ENCODE results near the gene OSBPL6. TPM values are rescaled to one million over a fixed set of nuclear protein-coding genes. Genes with fewer than 3 reads are reported as not detected.
"Not testable (repeated sequence)": the region's sequence is repeated elsewhere in the genome, so short reads cannot be mapped to it uniquely, and the experiment has no call there.

OSBPL6 gene
- total RNA-seq = 1 to 10 TPM in 1 of 2 donors, under 1 TPM in 1; 0.52 to 2.0 TPM

DNA sequence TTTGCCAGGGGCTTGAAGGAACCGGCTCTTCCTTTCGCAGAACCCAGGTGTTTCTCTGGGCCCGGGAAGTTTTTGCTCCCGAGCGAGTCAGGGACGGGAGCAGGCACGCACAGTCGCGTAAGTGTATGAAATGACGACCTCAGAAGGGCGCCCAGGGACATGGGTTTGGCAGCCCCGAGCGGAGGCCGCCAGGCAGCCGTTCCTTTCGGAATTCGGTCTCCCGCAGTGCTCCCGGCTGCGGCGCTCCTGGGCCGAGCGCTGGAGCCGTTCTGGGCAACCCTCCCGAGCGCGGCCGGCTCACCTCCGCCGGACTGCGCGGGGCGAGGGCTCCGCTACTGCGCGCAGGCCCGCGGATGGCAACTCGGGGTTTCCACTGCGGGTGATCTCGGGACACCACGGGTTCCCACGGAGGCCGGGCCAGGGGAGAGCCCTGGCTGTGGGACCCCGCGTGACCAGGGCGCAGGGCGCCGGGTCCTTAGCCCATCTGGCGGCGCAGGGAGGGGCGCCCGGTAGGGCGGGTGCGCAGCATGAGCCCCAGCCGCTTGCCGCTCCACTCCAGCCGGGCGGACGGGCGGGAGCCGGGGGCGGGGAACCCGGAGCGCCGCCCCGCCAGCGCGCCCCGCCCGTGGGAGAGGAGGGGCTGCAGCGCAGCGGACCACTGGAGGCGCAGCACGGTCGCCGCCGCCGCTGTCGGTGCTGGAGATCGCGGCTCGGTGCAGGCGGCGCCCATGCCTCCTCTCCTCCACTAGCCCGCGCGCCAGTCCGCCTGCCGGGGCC is at the start of gene OSBPL6:
OSBPL6 (plus strand) TSS at position 690 of the 777 bp plus-strand sequence. CDS start 111,673 bp downstream, outside the sequence.
- Mint-ChIP-seq H3K36me3 (peaks cover 0 to 4% of the 10 kb centered on the region in 2 donors), H3K9me3 (no peaks in the 10 kb centered on the region), H3K27ac (no peak within 1 kb of the TSS)
- peak; percentile 87 to 92 for ATAC-seq
- peak in 1 of 2 donors; percentile 74 for DNase-seq (ENCODE audit: low spot score in 2 of 2)

DNA sequence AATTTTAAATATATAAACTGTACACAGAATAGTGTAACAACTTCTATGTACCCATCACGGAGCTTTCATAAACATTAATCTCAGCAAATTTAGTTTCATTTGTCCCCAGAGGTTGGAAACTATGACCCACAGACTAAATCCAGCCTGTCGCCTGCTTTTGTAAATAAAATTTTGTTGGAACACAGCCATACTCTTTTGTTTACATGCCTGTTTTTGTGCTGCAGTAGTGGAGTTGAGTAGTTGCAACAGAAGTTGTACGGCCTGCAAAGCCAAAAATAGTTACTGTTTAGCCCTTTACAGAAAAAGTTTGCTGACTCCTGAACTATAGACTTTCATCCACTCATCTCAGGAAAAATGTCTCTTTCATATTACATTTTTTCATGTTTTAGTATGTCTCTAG is 42.3 kb upstream of the OSBPL6 start:
- no peak for ATAC-seq

DNA sequence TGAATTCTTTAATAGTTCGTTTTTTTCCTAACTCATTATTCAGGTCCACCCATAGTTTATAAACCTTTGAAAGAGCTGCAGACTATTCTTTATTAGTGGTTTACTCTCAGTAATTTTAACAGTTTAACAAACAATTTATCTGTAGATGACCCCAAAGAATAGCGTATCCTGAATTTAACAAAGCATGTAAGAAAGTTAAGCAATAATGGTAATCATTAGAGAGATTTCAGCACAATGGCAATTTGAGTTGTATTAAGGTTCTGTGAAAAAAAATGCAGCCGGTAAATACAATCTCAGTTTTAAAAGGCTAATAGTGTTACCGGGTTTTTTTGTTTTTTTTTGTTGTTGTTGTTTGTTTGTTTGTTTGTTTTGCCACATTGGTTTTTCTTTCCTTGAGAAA is 41.8 kb upstream of the OSBPL6 start:
- no peak for ATAC-seq
- peaks cover 0 to 9% of the 10 kb centered on the region in 2 donors for H3K36me3 Mint-ChIP-seq
- H3K27ac Mint-ChIP-seq = no peak overlapping the region
- DNase-seq (ENCODE audit: low spot score in 2 of 2) = no peak
- H3K9me3 Mint-ChIP-seq = peaks cover 0 to 10% of the 10 kb centered on the region in 2 donors

More for the DNA sequence above, 42.3 kb upstream of the OSBPL6 start:
- peaks cover 0 to 9% of the 10 kb centered on the region in 2 donors for H3K36me3 Mint-ChIP-seq
- H3K27ac Mint-ChIP-seq = no peak overlapping the region
- H3K9me3 Mint-ChIP-seq = peaks cover 0 to 10% of the 10 kb centered on the region in 2 donors
- DNase-seq (ENCODE audit: low spot score in 2 of 2) = no peak

DNA sequence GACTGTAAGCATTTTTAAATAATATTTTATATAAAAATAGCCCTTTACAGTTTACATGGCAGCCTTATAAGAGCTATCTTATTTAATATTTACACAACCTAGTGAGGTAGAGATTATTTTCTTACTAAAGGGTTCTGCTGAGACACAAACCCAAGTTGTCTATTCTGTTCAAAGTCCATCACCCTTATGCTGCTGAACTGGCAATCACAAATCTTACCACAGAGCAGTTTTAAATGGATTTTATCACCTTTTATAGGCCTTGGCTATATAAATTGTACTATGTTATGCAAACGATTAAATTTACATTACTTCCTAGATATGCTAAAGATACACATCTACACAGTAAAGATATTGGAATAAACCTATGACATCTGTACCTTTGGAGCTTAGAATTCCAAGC is 41.3 kb upstream of the OSBPL6 start:
- no peak for DNase-seq (ENCODE audit: low spot score in 2 of 2)
- no peak overlapping the region for H3K27ac Mint-ChIP-seq
- peaks cover 0 to 9% of the 10 kb centered on the region in 2 donors for H3K36me3 Mint-ChIP-seq
- no peak for ATAC-seq
- H3K9me3 Mint-ChIP-seq = peaks cover 0 to 10% of the 10 kb centered on the region in 2 donors

DNA sequence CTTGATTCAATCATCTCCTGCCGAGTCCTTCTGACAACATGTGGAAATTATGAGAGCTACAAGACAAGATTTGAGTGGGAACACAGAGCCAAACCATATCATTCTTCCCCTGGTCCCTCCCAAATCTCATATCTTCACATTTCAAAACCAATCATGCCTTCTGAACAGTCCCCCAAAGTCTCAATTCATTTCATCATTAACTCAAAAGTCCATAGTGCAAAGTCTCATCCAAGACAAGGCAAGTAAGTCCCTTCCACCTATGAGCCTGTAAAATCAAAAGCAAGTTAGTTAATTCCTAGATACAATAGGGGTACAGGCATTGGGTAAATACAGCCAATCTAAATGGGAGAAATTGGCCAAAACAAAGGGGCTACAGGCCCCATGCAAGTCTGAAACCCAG is 40.4 kb upstream of the OSBPL6 start:
- ATAC-seq, H3K27ac Mint-ChIP-seq, H3K36me3 Mint-ChIP-seq: not testable (repeated sequence)

DNA sequence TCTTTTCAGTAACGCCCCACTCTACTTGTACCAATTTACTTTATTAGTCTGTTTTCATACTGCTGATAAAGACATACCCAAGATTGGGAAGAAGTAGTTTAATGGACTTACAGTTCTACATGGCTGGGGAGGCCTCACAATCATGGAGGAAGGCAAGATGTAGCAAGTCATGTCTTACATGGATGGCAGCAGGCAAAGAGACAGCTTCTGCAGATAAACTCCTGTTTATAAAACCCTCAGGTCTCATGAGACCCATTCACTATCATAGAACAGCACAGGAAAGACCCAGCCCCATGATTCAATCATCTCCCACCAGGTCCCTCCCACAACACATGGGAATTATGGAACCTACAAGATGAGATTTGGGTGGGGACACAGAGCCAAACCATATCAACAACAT is 38.8 kb upstream of the OSBPL6 start:
- ATAC-seq = no peak
- peaks cover 0 to 9% of the 10 kb centered on the region in 2 donors for H3K36me3 Mint-ChIP-seq
- H3K9me3 Mint-ChIP-seq = peaks cover 0 to 10% of the 10 kb centered on the region in 2 donors

More for the DNA sequence above, 40.4 kb upstream of the OSBPL6 start:
- not testable (repeated sequence) for DNase-seq (ENCODE audit: low spot score in 2 of 2)
- peaks cover 0 to 10% of the 10 kb centered on the region in 2 donors for H3K9me3 Mint-ChIP-seq

DNA sequence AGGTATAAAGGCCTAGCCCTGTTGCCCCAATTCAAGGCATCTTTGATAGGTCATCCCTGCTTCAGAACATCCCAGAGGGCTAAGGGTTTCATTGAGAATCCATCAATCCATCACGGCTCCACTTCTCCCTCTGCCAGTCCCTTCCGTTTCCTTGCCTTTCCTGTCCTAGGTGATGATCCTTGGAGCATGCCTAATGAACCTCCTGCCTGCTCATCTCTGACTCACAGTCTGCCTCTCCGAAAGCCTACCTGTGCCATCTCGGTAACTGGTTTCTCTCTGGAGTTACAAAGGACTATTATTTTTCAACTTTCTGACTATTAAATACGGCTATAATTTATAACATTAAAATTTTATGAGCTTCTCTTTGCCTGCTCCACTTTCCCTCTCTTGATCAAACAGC is 36.7 kb upstream of the OSBPL6 start:
- Mint-ChIP-seq H3K9me3 (peaks cover 0 to 10% of the 10 kb centered on the region in 2 donors), H3K27ac (no peak overlapping the region), H3K36me3 (peaks cover 0 to 9% of the 10 kb centered on the region in 2 donors)
- DNase-seq (ENCODE audit: low spot score in 2 of 2) (no peak), ATAC-seq (no peak)

More for the DNA sequence above, 38.8 kb upstream of the OSBPL6 start:
- H3K27ac Mint-ChIP-seq = no peak overlapping the region
- DNase-seq (ENCODE audit: low spot score in 2 of 2) = no peak

DNA sequence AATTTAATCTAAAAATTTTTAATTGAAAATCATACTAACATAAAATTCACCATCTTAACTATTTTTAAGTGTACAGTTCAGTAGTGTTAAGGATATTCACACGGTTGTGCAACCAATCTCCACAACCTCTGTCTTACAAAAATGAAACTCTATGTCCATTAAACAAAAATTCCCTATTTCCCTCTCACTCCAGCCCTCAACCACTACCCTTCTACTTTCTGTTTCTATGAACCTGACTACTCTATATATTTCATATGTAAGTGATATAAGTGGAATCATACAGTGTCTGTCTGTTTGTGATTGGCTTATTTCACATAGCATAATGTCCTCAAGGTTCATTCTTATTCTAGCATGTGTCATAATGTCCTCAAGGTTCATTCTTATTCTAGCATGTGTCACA is 34.3 kb upstream of the OSBPL6 start:
- no peak overlapping the region for H3K27ac Mint-ChIP-seq
- H3K9me3 Mint-ChIP-seq = peaks cover 0 to 10% of the 10 kb centered on the region in 2 donors
- ATAC-seq = no peak
- H3K36me3 Mint-ChIP-seq = peaks cover 0 to 9% of the 10 kb centered on the region in 2 donors
- DNase-seq (ENCODE audit: low spot score in 2 of 2) = no peak

DNA sequence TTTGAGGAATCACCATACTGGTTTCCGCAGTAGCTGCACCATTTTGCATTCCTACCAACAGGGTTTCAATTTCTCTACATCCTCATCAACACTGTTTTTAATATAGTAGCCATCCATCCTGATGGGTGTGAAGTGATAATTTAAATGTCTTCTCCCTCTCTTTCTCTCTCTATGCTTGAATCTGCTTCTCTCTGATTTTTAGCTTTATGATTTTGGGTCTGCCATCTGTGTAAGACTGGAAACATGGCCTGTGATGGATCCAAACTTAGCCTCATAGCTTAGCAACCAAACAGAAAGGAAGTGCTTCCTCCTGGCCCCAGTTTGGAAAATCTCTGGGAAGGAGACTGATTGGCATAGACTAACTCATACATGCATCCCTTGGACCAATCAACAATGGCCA is 33.7 kb upstream of the OSBPL6 start:
- DNase-seq (ENCODE audit: low spot score in 2 of 2) (no peak), ATAC-seq (no peak)
- H3K36me3 Mint-ChIP-seq = peaks cover 0 to 3% of the 10 kb centered on the region in 2 donors
- peaks cover 0 to 3% of the 10 kb centered on the region in 2 donors for H3K9me3 Mint-ChIP-seq
- H3K27ac Mint-ChIP-seq = no peak overlapping the region

DNA sequence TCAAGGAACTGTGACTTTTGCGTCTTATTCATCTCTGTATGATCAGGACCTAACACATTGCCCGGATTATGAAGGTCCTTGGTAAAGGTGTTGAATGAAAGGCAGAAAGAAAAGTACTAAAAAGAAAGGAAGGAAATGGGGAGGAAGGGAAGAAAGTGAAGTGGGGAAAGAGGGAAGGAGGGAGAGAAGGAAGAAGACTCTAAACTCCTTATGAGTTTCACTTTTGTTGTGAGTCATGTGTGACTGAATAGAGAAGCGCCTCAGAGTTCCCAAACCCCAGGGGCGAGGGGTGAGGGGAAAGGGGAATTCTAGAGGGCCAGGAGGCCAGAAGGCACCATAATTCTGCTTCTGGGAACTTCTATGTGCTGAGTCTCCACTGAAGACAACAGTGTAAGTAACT is 30.9 kb upstream of the OSBPL6 start:
- H3K27ac Mint-ChIP-seq = no peak overlapping the region
- H3K36me3 Mint-ChIP-seq = no peaks in the 10 kb centered on the region
- H3K9me3 Mint-ChIP-seq = no peaks in the 10 kb centered on the region
- ATAC-seq = no peak
- no peak for DNase-seq (ENCODE audit: low spot score in 2 of 2)

DNA sequence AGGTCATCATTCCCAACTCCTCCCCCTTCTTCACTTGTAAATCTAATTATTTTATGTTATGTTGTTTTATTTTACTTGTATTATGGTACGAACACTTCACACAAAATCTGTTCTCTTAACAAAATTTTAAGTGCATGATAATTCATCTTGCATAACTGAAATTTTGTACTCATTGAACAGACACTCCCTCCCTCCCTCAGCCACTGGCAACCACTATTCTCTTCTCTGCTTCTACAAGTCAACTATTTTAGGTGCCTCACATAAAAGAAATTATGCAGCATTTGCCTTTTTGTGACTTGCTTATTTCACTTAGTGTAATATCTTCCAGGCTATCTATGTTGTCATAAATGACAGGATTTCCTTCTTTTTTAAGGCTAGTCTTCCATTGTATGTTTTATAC is 30.4 kb upstream of the OSBPL6 start:
- ATAC-seq (no peak), DNase-seq (ENCODE audit: low spot score in 2 of 2) (no peak)
- H3K36me3 Mint-ChIP-seq = no peaks in the 10 kb centered on the region
- H3K9me3 Mint-ChIP-seq = no peaks in the 10 kb centered on the region
- no peak overlapping the region for H3K27ac Mint-ChIP-seq

DNA sequence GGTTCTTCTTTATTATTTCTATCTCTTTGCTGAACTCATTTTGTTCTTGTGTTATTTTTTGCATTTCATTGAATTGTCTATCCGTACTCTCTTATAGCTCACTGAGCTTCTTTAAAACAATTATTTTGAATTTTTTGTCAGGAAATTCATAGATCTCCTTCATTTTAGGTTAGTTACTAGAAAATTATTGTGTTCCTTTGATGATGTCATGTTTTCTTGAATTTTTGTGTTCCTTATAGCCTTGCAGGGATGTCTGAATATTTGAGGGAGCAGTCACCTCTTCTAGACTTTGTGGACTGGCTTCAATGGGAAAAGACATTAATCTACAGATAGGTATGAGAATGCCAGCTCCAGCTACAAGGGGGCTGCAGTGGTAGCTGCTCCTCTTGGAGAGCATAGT is 20.7 kb upstream of the OSBPL6 start:
- DNase-seq (ENCODE audit: low spot score in 2 of 2) (no peak), ATAC-seq (no peak)
- no peak overlapping the region for H3K27ac Mint-ChIP-seq
- H3K9me3 Mint-ChIP-seq = peaks cover 0 to 4% of the 10 kb centered on the region in 2 donors
- H3K36me3 Mint-ChIP-seq = peaks cover 0 to 4% of the 10 kb centered on the region in 2 donors

DNA sequence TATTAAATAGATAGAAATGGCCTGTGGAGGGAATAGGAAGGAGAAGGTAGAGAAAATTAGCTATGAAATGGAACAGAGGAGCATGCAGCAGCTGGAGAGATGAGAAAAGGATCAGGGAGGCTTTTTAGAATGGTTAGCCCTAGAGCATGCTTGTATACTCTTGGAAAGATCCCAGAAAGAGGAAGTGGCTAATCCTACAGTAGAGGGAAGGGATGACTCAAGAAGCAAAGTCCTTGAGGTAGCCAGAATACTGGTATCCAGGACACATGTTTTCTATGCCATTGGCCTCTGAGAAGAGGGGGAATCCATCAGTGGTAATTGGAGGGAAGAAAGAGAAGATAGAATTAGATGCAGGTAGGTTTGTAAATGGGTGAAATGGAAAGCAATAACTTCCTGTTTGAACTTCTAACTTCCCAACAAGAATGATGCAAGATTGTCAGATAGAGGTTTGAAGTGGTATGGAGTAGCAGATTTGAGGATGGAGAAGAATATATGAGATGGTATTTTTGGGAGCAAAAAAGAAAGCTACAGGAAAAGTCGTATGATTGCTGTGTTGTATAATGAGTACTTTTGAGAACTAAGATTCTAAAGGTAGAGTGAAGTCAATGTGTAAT is 17.1 kb upstream of the OSBPL6 start:
- no peak for DNase-seq (ENCODE audit: low spot score in 2 of 2)
- Mint-ChIP-seq H3K9me3 (peaks cover 0 to 4% of the 10 kb centered on the region in 2 donors), H3K36me3 (peaks cover 0 to 4% of the 10 kb centered on the region in 2 donors), H3K27ac (no peak overlapping the region)
- no peak for ATAC-seq

DNA sequence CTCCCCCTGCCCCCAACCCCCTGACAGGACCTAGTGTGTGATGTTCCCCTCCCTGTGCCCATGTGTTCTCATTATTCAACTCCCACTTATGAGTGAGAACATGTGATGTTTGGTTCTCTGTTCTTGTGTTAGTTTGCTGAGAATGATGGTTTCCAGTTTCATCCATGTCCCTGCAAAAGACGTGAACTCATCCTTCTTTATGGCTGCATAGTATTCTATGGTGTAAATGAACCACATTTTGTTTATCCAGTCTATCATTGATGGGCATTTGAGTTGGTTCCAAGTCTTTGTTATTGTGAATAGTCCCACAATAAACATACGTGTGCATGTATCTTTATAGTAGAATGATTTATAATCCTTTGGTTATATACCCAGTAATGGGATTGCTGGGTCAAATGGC is 13.7 kb upstream of the OSBPL6 start:
- H3K27ac Mint-ChIP-seq; DNase-seq (ENCODE audit: low spot score in 2 of 2); ATAC-seq; H3K36me3 Mint-ChIP-seq; H3K9me3 Mint-ChIP-seq: not testable (repeated sequence)

DNA sequence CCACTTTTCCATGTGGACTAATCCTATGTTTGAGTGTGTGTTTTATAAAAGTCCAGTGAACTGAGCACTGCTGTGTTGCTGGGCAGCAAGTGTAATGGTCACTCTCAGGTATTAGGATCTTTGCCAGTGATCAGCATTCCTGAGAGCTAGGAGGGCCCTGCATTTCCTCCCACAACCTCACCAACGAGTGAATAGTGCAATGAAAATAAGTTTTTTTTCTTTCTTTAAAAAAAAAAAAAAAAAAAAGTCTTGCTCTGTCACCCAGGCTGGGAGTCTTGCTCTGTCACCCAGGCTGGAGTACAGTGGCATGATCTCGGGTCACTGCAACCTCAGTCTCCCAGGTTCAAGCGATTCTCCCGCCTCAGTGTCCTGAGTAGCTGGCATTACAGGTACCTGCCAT is 6.5 kb upstream of the OSBPL6 start:
- ATAC-seq = no peak

DNA sequence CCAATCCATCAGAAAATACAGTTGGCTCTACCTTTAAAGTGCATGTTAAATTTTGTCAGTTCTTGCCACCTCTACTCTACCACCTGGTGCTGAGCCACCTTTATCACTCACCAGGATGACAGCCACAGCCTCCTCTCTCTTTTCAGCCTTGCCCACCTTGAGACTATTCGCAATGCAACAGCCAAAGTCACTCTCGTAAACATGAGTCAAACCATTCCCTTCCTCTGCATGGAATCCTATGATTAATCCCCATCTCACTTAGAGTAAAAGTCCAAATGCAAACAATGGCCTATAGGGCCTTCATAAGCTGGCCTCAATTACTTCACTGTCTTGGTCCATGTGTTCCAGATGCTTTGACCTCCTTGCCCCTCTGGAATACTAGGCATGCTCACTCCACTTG is 5.8 kb upstream of the OSBPL6 start:
- Mint-ChIP-seq H3K9me3 (no peaks in the 10 kb centered on the region), H3K36me3 (peaks cover 0 to 4% of the 10 kb centered on the region in 2 donors), H3K27ac (no peak overlapping the region)
- ATAC-seq = no peak
- no peak for DNase-seq (ENCODE audit: low spot score in 2 of 2)

More for the DNA sequence above, 6.5 kb upstream of the OSBPL6 start:
- DNase-seq (ENCODE audit: low spot score in 2 of 2) = no peak
- Mint-ChIP-seq H3K9me3 (no peaks in the 10 kb centered on the region), H3K27ac (no peak overlapping the region), H3K36me3 (peaks cover 0 to under 1% of the 10 kb centered on the region in 2 donors)

DNA sequence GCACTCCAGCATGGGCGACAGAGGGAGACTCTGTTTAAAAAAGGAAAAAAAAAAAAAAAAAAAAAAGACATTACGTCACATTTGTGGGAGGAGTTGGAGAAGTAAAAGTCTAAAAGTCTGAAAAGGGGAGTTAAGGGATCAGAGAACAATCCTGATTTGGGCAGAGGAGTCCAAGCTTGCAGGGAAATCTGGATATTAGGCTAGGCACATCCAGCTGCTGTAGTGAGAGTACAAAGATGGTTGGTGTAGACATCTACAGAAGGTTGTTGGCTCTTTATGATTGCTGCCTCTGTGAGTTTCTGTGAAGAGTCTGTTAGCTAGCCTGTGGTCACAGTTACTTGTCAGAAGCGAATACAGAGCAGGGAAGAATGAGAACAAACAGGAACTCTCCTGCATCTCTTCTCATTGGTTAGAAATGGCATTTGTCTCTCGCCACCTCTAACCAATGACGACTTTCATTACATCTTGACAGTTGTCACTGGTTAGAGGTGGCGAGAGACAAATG is 3.3 kb upstream of the OSBPL6 start:
- peaks cover 0 to 4% of the 10 kb centered on the region in 2 donors for H3K36me3 Mint-ChIP-seq
- H3K27ac Mint-ChIP-seq = peak overlapping the region in 1 of 2 donors; percentile 15
- DNase-seq (ENCODE audit: low spot score in 2 of 2) (no peak), ATAC-seq (peak in 1 of 2 donors; percentile 32)
- H3K9me3 Mint-ChIP-seq = no peaks in the 10 kb centered on the region

Data from activated naive CD4-positive, alpha-beta T cell treated with anti-CD3 and anti-CD28 coated beads, Interleukin-2, amount 50 U/mL, for 72 hours (primary cell).